Epithelial cell of proximal tubule (primary cell): Measurements from ENCODE around the gene PPOX. TPM values are rescaled to one million over a fixed set of nuclear protein-coding genes. Genes with fewer than 3 reads are reported as not detected.

Experiments
- DNase-seq: peaks from one replicate; pipeline ENCODE4 v3.0.0-alpha.2; 2011; ENCODE audit warnings: low read depth
- H3K4me3 ChIP-seq: 2 replicates; pipeline ENCODE4 v1.5.1; 2011; ENCODE audit warnings: low read depth, mild to moderate bottlenecking, low read length
- CTCF ChIP-seq: conservative IDR thresholded peaks from 2 replicates; pipeline ENCODE4 v1.5.1; 2012; ENCODE audit warnings: low read depth, mild to moderate bottlenecking, low read length
- total RNA-seq: library from RNA; depleted of rRNA; stranded (reverse); fragments of >200 nt; gene quantifications from 2 replicates; pipeline ENCODE4 v1.2.3, GENCODE V29; 2015

PPOX gene
- total RNA-seq, 1 donor from 2014 or later, result 22.0 TPM

- H3K4me3 ChIP-seq, result peak overlapping the region; percentile 73
- TF ChIP-seq CTCF, result no peak
- no peak for DNase-seq
Measured at GRCh38 chr1:161176468-161177111, 10.4 kb downstream of the PPOX start.

GRCh38 chr1:161177112-161177935, 11.1 kb downstream of the PPOX start, which contains the start of gene B4GALT3:
Gene B4GALT3, minus strand, starts transcription at chr1:161177507. Its CDS starts 1,447 bp downstream, at chr1:161176060.
- no peak for DNase-seq
- H3K4me3 ChIP-seq, result peak within 1 kb of the TSS; percentile 73
- TF ChIP-seq CTCF, result peak; percentile 17

- TF ChIP-seq CTCF, result no peak
- peak overlapping the region; percentile 73 for H3K4me3 ChIP-seq
- no peak for DNase-seq
Measured at GRCh38 chr1:161177936-161178244, 11.7 kb downstream of the PPOX start.

- TF ChIP-seq CTCF, result no peak
- DNase-seq, result no peak
- H3K4me3 ChIP-seq, result no peak overlapping the region
Measured at GRCh38 chr1:161179698-161180097, 13.5 kb downstream of the PPOX start.

GRCh38 chr1:161180639-161181038, 14.4 kb downstream of the PPOX start:
- peak; percentile 45 for TF ChIP-seq CTCF
- DNase-seq, result no peak
- H3K4me3 ChIP-seq, result no peak overlapping the region

- no peak for DNase-seq
- TF ChIP-seq CTCF, result no peak
- H3K4me3 ChIP-seq, result no peak overlapping the region
Measured at GRCh38 chr1:161182214-161182613, 16.0 kb downstream of the PPOX start.
